Nasal cavity respiratory epithelium epithelial cell of viscerocranial mucosa (primary cell): ENCODE data around the gene PRRC2A. TPM values are rescaled to one million over a fixed set of nuclear protein-coding genes. Genes with fewer than 3 reads are reported as not detected.

Experiments used
- total RNA-seq: library from RNA; depleted of rRNA; stranded (reverse); fragments of >200 nt; gene quantifications from 2 replicates; pipeline ENCODE4 v1.2.3, GENCODE V29; 2014

PRRC2A gene
- total RNA-seq: 32.1 and 73.3 TPM in 2 replicates

DNA sequence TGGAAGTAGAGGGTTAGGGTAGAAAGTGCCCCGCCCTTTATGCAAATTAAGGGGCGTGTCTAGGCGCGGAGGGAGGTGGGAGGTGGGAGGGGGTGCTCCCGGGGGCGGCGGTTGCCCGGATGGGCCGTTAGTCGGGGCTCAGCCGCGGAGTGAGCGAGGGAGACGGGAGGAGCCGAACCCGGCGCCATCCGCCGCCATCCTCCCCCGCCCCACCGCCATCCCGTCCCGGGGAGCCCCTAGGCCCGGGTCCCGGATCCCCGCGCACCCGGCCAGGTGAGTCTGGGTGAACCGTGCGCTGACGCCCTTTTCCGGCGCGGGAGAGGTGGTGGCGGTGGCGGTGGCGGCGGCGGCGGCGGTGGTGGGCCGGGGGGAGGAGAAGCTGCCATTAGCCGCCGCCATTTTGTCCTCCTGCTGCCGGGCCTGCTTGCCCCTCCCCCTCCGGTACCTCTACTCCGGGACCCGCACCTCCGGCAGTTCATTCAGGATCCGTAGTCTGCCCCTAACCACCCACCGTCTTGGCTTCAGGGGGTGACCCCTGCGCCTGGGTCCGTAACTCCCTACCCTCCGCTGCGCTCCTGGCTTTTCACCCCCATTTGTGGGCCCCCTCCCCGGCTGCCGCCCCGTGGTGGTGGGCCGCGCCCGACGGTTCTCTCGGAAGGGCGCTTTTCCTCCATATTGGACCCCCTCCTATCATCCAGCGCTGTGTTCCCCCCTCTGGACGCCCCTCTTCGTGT lies at the start of gene PRRC2A:
TSS of gene PRRC2A (plus strand) at position 130 of the 734 bp plus-strand sequence. CDS start 2,075 bp downstream, outside the sequence.

DNA sequence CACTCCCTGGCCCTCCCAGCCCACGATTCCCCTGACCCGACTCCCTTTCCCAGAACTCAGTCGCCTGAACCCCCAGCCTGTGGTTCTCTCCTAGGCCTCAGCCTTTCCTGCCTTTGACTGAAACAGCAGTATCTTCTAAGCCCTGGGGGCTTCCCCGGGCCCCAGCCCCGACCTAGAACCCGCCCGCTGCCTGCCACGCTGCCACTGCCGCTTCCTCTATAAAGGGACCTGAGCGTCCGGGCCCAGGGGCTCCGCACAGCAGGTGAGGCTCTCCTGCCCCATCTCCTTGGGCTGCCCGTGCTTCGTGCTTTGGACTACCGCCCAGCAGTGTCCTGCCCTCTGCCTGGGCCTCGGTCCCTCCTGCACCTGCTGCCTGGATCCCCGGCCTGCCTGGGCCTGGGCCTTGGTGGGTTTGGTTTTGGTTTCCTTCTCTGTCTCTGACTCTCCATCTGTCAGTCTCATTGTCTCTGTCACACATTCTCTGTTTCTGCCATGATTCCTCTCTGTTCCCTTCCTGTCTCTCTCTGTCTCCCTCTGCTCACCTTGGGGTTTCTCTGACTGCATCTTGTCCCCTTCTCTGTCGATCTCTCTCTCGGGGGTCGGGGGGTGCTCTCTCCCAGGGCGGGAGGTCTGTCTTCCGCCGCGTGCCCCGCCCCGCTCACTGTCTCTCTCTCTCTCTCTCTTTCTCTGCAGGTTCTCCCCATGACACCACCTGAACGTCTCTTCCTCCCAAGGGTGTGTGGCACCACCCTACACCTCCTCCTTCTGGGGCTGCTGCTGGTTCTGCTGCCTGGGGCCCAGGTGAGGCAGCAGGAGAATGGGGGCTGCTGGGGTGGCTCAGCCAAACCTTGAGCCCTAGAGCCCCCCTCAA lies 48.2 kb upstream of the PRRC2A start, which contains the start of gene LTA:
TSS of gene LTA (plus strand) at position 249 of the 871 bp plus-strand sequence. CDS start at position 703, 454 bp downstream.

DNA sequence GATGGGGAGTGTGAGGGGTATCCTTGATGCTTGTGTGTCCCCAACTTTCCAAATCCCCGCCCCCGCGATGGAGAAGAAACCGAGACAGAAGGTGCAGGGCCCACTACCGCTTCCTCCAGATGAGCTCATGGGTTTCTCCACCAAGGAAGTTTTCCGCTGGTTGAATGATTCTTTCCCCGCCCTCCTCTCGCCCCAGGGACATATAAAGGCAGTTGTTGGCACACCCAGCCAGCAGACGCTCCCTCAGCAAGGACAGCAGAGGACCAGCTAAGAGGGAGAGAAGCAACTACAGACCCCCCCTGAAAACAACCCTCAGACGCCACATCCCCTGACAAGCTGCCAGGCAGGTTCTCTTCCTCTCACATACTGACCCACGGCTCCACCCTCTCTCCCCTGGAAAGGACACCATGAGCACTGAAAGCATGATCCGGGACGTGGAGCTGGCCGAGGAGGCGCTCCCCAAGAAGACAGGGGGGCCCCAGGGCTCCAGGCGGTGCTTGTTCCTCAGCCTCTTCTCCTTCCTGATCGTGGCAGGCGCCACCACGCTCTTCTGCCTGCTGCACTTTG lies 45.1 kb upstream of the PRRC2A start, which contains the start of gene TNF:
TSS of gene TNF (plus strand) at position 231 of the 567 bp plus-strand sequence. CDS start at position 408, 177 bp downstream.

DNA sequence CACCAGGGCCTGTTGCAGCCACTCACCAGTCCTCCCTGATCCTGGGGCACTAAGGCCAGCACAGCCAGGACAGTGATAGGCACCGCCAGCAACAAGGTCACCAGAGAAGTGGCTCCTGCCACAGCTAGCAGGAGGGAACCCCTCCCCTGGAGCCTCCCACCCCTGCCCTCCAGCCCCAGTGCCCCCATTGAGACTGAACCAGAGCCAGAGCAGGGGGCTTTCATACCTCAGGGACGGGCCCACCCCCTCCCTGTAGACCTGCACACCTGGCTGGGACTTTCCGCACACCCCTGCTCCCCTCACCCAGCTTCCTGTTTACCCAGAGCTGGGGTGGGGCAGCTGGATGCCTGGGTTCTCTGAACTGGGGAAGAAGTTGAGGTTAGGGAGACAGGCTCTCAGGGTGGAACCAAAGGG lies 38.3 kb upstream of the PRRC2A start, which contains the start of gene LTB:
TSS of gene LTB (minus strand) at position 195 of the 414 bp plus-strand sequence. CDS start at position 188, 7 bp downstream.

DNA sequence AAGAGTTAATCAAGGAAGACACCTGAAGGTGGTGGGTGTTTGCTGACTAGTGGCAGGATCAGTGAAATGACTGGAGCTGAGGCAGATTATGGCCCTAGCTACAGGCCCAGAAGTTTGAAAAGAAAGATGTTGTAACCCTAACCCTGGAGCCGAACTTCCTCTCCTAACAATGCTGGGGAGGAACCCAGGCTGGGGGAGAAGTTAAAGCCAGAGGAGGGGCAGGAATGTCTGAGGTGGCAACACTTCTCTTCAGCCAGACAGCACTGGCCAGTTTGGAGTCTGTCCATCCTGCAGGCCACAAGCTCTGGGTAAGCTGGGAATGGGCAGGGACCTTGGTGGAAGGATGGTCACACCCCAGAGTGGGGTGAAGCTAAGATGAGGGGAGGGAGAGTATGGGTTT lies 34.5 kb upstream of the PRRC2A start, which contains the start of gene LST1:
TSS of gene LST1 (plus strand) at position 270 of the 400 bp plus-strand sequence. CDS start 1,023 bp downstream, outside the sequence.

DNA sequence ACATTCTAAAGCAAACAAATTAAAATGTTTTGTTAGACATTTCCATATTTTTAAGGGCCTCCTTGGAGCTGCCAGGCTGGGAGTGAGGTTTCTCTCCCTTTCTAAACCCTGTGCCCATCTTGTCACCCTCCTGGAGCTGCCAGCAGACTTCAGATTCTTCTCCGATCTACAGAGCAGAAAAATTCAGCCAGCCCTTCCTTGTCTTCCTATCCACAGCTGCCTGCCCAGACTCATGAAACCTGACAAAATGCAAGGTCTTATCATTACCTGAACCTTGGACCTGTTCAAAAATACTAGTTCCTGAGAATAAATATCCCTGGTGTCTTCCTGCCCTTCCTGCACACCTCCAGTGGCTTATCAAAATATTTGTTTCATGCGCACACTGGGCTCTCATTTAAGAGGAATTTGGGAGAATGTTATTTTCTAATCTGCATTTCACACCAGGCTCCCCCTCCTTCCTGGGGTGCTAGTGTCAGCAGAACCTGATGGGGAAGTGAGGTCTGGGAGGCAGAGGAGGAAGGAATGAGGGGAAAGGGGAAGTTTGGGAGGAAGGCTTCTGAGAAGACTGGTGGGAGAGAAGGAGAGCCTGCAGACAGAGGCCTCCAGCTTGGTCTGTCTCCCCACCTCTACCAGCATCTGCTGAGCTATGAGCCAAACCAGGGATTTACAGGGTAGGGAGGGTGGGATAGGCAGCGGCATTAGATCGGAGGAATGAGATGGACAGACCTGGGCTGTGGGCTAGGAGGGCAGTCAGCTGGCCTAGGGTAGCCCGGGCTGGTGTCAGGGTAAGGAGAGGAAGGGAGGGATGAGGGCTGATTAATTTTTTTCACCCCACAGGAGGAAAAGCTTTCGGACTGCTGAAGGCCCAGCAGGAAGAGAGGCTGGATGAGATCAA lies 5.6 kb upstream of the PRRC2A start, which contains the start of gene AIF1:
TSS of gene AIF1 (plus strand) at position 551 of the 895 bp plus-strand sequence. CDS start at position 647, 96 bp downstream.

DNA sequence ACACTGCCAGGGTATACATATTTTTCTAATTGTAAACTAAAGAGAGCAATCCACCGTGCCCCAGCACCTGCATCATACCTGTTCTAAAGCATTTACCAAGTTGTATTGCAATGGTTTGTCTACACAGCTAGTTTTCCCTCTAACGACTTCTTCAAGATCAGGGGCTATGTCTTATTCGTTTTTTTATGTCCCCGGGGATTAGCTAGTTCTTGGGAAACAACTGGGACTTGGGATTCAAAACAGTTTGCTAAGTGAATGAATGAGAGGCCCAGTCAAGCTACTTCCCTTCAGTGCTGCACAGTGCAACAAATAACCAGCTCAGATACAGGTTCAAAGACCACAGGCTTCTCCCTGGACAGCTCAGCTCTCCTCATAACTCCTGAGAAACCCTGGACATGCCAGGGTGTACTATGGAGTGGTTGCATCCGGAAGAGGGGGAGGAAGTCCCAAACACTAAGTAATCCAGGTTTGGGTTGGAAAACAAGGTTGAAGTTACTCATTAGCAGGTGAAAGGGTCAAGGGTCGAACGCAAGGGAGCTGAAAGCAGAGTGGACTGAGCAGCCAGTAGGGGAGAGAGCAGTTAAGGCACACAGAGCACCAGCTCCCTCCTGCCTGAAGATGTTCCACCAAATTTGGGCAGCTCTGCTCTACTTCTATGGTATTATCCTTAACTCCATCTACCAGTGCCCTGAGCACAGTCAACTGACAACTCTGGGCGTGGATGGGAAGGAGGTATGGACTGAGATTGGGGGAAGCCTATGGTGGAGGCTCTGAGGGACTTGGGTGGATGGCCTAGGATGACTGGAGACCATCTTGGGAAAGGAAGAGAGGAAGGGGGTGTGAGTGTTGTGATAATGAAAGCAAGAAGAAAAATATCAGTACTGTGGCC lies 35.1 kb downstream of the PRRC2A start, which contains the start of gene APOM:
TSS of gene APOM (plus strand) at position 546 of the 889 bp plus-strand sequence. CDS start at position 619, 73 bp downstream.

DNA sequence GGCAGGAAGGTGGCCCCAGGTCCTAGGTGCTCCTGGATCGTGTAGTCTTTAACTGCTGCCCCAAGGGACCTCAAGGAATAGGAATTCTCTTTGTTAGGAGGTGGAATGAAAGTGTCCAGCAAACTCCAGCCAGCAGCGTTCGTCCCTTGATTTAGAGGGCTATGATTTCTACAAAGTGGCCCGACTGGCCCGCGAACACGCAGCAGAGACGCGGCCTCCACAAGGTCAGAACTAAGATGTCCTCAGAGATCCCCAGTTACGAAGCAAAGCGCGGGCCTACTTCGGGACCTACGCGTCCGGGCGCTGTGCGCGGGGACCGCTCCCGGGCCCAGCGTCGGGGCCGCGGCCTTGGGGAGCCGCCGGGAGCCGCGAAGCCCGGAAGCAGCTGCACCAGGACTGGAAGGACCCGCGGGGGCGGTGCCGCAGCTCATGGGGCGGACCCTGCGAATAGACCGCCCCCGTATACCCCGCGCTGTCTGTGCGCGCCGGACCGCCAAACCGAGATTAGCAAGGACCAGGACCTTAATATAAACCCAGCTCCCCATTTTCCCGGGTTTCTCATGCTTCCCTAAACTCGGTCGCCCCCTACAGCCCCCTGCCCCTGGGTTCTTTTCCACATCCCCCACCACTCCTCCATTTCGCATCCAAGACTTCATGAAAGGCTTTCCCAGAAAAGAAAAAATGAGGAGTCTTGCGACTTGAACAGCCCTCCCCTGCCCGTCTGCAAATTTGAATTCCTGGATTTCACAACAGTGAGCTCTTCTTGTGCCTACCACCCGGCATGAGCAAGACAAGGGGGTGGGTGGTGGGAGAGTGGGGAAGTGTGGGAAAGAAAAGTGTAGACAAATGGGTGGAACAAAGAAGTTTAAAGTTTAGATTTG lies 40.1 kb downstream of the PRRC2A start, which contains the start of gene C6orf47:
TSS of gene C6orf47 (minus strand) at position 398 of the 881 bp plus-strand sequence. CDS start 831 bp downstream, outside the sequence.

DNA sequence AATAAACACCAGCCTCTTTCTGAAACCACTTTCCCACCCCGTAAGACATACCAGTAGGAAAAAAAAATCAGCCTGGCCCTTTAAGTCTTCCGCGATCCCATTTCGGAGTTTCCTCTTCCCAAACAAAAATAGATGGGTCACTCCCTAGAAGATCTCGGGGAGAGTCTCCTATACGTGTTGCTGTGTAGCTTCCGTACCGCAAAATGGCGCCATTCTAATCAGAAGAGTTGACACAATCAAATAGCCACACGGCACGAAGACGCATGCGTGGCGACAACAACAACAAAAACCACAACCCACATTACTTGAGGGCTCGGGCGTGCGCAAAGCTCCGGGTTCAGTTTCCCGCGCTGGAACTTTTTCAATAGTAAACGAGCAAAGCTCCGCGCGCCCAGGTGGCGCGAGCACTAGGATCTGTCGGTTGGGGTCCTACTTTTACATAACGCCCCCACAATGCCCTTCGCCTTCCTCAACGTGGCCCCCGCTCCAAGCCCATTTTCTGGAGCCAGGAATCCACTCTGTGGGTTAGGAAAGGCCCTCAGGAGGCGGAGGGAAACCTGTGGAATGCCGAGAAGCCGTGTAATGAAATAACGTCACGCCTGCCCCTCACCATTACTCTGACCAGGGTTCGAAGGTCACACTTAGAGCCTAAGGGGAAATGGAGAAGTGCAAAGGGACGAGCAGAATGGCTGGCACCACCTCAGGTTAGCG lies 44.4 kb downstream of the PRRC2A start, which contains the start of gene GPANK1:
TSS of gene GPANK1 (minus strand) at position 208 of the 711 bp plus-strand sequence. CDS start 519 bp downstream, outside the sequence.

DNA sequence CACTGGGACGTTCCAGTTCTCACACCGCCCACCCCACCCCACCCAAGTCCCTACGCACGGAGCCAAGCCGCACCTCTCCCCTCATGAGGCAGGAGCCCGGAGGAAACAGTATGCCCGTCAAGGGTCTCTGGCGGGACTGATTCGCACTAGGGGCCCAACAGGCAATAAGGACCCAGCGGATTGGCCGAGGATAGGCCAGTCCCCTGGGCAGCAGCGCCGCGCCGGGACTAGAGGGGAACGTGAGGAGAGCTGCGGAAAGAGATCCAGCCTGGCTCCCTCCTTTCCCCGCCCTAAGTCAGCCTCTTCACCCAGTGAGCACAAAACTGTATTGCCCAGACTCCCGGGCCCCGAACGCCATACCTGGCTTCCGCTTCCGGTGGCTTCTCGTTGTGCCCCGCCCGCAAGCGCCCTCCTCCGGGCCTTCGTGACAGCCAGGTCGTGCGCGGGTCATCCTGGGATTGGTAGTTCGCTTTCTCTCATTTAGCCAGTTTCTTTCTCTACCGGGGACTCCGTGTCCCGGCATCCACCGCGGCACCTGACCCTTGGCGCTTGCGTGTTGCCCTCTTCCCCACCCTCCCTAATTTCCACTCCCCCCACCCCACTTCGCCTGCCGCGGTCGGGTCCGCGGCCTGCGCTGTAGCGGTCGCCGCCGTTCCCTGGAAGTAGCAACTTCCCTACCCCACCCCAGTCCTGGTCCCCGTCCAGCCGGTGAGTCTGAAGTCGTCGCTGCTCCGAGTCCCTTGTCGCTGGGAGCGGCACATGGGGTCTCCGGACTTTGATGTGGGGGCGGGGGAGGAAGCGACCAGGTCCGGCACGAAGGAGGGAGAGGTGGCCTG lies 45.2 kb downstream of the PRRC2A start, which contains the start of gene CSNK2B:
TSS of gene CSNK2B (plus strand) at position 580 of the 836 bp plus-strand sequence. CDS start 752 bp downstream, outside the sequence.

DNA sequence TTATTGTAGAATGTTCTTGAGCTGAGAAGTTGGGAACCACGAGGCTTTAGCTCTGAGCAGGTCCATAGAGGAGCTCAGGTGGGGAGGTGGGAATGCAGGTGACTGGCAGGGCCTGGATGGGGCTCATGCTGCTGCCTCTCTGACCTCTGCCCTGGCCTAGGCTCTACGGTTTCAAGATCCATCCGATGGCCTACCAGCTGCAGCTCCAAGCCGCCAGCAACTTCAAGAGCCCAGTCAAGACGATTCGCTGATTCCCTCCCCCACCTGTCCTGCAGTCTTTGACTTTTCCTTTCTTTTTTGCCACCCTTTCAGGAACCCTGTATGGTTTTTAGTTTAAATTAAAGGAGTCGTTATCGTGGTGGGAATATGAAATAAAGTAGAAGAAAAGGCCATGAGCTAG lies 49.2 kb downstream of the PRRC2A start, which contains the start of gene LY6G5B:
TSS of gene LY6G5B (plus strand) at position 301 of the 400 bp plus-strand sequence. CDS start 975 bp downstream, outside the sequence.

DNA sequence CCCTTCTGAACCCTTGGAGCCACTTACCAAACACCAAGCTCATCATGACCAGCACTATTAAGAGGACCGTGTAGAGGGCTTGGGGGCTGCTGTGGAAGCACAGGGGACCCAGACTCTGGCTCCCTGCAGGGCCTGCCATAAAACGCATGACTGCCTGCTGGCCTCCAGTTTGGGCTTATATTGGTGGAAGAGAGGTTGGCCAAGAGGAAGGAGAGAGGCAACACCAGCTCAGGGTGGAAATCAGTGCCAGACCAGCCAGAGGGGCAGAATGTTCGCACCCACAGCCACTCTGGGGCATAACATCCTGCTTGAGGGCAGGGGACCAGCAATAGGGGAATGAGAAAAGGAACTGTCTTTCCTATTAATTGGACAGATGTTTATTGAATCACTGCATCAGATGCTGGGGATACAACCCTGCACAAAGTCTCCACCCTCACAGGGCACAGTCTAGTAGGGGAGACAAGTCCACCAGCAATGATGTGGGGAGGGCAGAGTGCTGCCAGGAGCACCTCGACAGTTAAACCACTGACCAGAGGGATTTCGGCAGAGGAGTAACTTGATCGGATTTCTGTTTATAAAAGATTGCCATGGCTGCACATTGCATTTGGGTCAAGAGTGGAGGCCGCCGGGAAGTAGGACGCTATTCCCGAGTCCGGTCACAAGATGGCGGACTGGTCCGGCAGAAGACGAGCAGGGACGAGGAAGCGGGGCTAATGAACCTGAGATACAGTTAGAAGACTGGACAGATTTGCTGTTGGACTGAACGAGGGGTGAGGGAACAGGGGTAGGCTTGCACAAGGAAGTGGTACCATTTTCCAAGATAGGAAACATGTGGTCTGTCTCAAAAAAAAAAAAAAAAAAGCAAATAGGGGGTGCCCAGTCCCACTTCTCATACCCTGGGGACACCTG lies 60.0 kb downstream of the PRRC2A start, which contains the start of gene LY6G5C:
TSS of gene LY6G5C (minus strand) at position 842 of the 909 bp plus-strand sequence. CDS start at position 148, 694 bp downstream.

